CD4-positive, alpha-beta T cell treated with Interleukin-17A for 4 hours (primary cell): Measurements from ENCODE around the gene JUND.

ENCODE experiments used
- DNase-seq: peaks from one replicate; pipeline ENCODE4 v3.0.0-alpha.2; 2020; ENCODE audit warnings: mixed read lengths

The JUND gene

GRCh38 chr19:18233224-18233825 lies 48.1 kb downstream of the JUND start:
- peak; percentile 59 for DNase-seq

- DNase-seq: no peak
These were observed 48.7 kb downstream of the JUND start for GRCh38 chr19:18232540-18233223.

GRCh38 chr19:18231775-18232174 lies 49.6 kb downstream of the JUND start:
- DNase-seq: no peak

- no peak for DNase-seq
These were observed 50.3 kb downstream of the JUND start for GRCh38 chr19:18230941-18231734.

- DNase-seq: no peak
These were observed 51.5 kb downstream of the JUND start for GRCh38 chr19:18229915-18230314.
